CD14-positive monocyte (primary cell): ENCODE measurements around the gene CCDC12. TPM values are rescaled to one million over a fixed set of nuclear protein-coding genes. Genes with fewer than 3 reads are reported as not detected.

Experiments used
- DNase-seq, 3 donors: peaks; one replicate each; pipeline ENCODE4 v3.0.0-alpha.2; 2011 to 2022
- H2AFZ ChIP-seq: 2 replicates; pipeline ENCODE4 v1.6.0; 2012; ENCODE audit warnings: mild to moderate bottlenecking, low read depth, low read length, inconsistent platforms; ENCODE audit not compliant: insufficient read depth, poor library complexity, severe bottlenecking
- H3K27ac ChIP-seq, 2 donors: 1 replicate in 1 of 2; 2 replicates in 1 of 2; pipeline ENCODE4 v1.5.1; 2012 to 2013; ENCODE audit warnings: low read length in 2 of 2, control low read depth in 1 of 2, inconsistent platforms in 1 of 2, low read depth in 1 of 2, mild to moderate bottlenecking in 1 of 2
- H3K27me3 ChIP-seq, 2 donors: one replicate each; pipeline versions ENCODE4 v1.6.0 to v1.6.1; 2011 to 2013; ENCODE audit warnings: low read length in 2 of 2; ENCODE audit not compliant: control insufficient read depth in 2 of 2, insufficient read depth in 2 of 2
- H3K36me3 ChIP-seq, 2 donors: replicated peaks in 1 of 2; 1 replicate in 1 of 2; 2 replicates in 1 of 2; pipeline versions ENCODE4 v1.5.1 to v1.6.1; 2012 to 2013; ENCODE audit warnings: low read length in 2 of 2, control low read depth in 1 of 2, inconsistent platforms in 1 of 2, mild to moderate bottlenecking in 1 of 2; ENCODE audit not compliant: insufficient read depth in 2 of 2, control insufficient read depth in 1 of 2
- H3K4me1 ChIP-seq, 2 donors: 1 replicate in 1 of 2; 2 replicates in 1 of 2; pipeline versions ENCODE4 v1.5.1 to v1.6.1; 2012 to 2013; ENCODE audit warnings: low read length in 2 of 2, control low read depth in 1 of 2, inconsistent platforms in 1 of 2, mild to moderate bottlenecking in 1 of 2, moderate library complexity in 1 of 2; ENCODE audit not compliant: insufficient read depth in 2 of 2, control insufficient read depth in 1 of 2
- H3K4me2 ChIP-seq: replicated peaks from 2 replicates; pipeline ENCODE3; 2012; ENCODE audit warnings: low read length, moderate library complexity, mild to moderate bottlenecking; ENCODE audit not compliant: poor library complexity, severe bottlenecking; ENCODE audit errors: extremely low read depth
- H3K4me3 ChIP-seq, 3 experiments: fragments of 200-600 bp in 1 of 3; sonication (generic) in 1 of 3; replicated peaks in 1 of 3; 1 replicate in 2 of 3; 2 replicates in 1 of 3; pipeline ENCODE4 v1.5.1; 2011 to 2013; ENCODE audit warnings: low read length in 3 of 3, mild to moderate bottlenecking in 3 of 3, control low read depth in 2 of 3, low read depth in 2 of 3, inconsistent platforms in 1 of 3, moderate library complexity in 1 of 3
- H3K79me2 ChIP-seq: 2 replicates; pipeline ENCODE4 v1.6.0; 2012; ENCODE audit warnings: mild to moderate bottlenecking, control low read depth, inconsistent platforms, low read length, moderate library complexity; ENCODE audit not compliant: insufficient read depth
- H3K9ac ChIP-seq: 2 replicates; pipeline ENCODE4 v1.6.0; 2017; ENCODE audit warnings: low read length, mild to moderate bottlenecking; ENCODE audit not compliant: insufficient read depth, poor library complexity, severe bottlenecking
- H3K9me3 ChIP-seq, 2 donors: replicated peaks in 1 of 2; 1 replicate in 1 of 2; 2 replicates in 1 of 2; pipeline versions ENCODE4 v1.5.1 to v1.6.1; 2012 to 2013; ENCODE audit warnings: low read length in 2 of 2, control low read depth in 1 of 2; ENCODE audit not compliant: control insufficient read depth in 1 of 2, insufficient read depth in 1 of 2
- H4K20me1 ChIP-seq: 2 replicates; pipeline ENCODE4 v1.6.0; 2012; ENCODE audit warnings: mild to moderate bottlenecking, low read length, control low read depth, moderate library complexity; ENCODE audit not compliant: insufficient read depth
- H3K27ac Mint-ChIP-seq, 7 donors: one replicate each; pipeline ENCODE4 v1.8.0; 2020; ENCODE audit warnings: mild to moderate bottlenecking in 7 of 7, mixed read lengths in 7 of 7, moderate library complexity in 6 of 7, inconsistent platforms in 2 of 7
- H3K27me3 Mint-ChIP-seq, 3 donors: one replicate each; pipeline ENCODE4 v1.8.0; 2021 to 2022; ENCODE audit warnings: low read depth in 3 of 3, mild to moderate bottlenecking in 3 of 3, mixed read lengths in 3 of 3, moderate library complexity in 3 of 3, inconsistent platforms in 1 of 3
- H3K36me3 Mint-ChIP-seq, 2 donors: one replicate each; pipeline ENCODE4 v1.8.0; 2020; ENCODE audit warnings: mixed read lengths in 2 of 2, inconsistent platforms in 1 of 2, mild to moderate bottlenecking in 1 of 2
- H3K4me1 Mint-ChIP-seq: one replicate; pipeline ENCODE4 v1.8.0; 2020; ENCODE audit warnings: mild to moderate bottlenecking, mixed read lengths
- H3K4me3 Mint-ChIP-seq, 2 donors: one replicate each; pipeline ENCODE4 v1.8.0; 2020; ENCODE audit warnings: mild to moderate bottlenecking in 2 of 2, mixed read lengths in 2 of 2, moderate library complexity in 1 of 2
- H3K9me3 Mint-ChIP-seq, 7 donors: one replicate each; pipeline ENCODE4 v1.8.0; 2020 to 2022; ENCODE audit warnings: mixed read lengths in 7 of 7, mild to moderate bottlenecking in 6 of 7, moderate library complexity in 6 of 7, inconsistent platforms in 2 of 7
- WGBS: methylation state at CpG from one replicate; pipeline ENCODE4 v1.1.5; 2013; ENCODE audit warnings: missing lambda C conversion rate; ENCODE audit not compliant: insufficient coverage; 5-methylcytosine and 5-hydroxymethylcytosine counted together
- intact Hi-C, 2 donors: fragments of 100-400 bp; cut with micrococcal nuclease; formaldehyde crosslinking; loops; one replicate each; pipeline versions ENCODE4 v1.15.0 to v1.15.1; 2023
- polyA plus RNA-seq, 3 donors: library from polyadenylated mRNA; depleted of rRNA in 1 of 3; unstranded in 2 of 3; stranded (reverse) in 1 of 3; fragments of 300-500 nt in 2 of 3; fragments of >200 nt in 1 of 3; fragmentation: Illumina TruSeq in 2 of 3; gene quantifications; 1 replicate in 2 of 3; 2 replicates in 1 of 3; pipeline ENCODE4 v1.2.3, GENCODE V29; 2012 to 2021
- TF ChIP-seq, protein P1 (sequence below): fragments of 200-600 bp; IDR thresholded peaks from one replicate; pipeline ENCODE4 v1.8.0; 2022; ENCODE audit warnings: antibody characterized with exemption, mild to moderate bottlenecking

CCDC12 gene
- polyA plus RNA-seq, 3 donors: 50.1 to 70.7 (median 55.8) TPM

DNA sequence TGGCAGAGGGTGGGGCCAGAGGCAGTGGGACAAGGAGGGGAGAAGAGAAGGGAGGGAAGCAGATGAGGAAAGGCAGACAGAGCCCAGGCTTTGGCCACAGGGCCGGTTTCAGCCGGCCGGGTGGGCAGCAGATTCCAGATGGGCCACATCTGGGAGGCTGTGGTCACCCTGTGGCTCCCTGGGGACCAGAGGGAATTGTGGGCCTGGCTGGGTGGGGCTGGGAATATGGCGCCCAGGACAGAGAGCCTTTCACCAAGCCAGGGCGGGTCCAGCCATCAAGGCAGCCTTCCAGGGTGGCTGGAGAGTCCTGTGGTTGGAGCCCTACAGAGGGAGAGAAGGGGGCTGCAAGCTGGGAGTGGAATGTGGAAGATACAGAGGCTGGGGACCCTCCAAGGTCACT lies 80.2 kb downstream of the CCDC12 start:
- H2AFZ ChIP-seq: no peak overlapping the region
- Mint-ChIP-seq H3K36me3 (no peaks in the 10 kb centered on the region), H3K4me1 (peaks cover 28% of the 10 kb centered on the region), H3K27me3 (peaks cover 30 to 76% (median 45%) of the 10 kb centered on the region in 3 donors), H3K9me3 (peaks cover 0 to 4% (median 0%) of the 10 kb centered on the region in 7 donors), H3K27ac (no peak overlapping the region), H3K4me3 (no peak overlapping the region)
- WGBS: 98% methylated on average over 5 of the region's 5 CpGs
- no peak overlapping the region for H3K4me2 ChIP-seq
- H4K20me1 ChIP-seq: no peaks in the 10 kb centered on the region
- H3K27me3 ChIP-seq: peaks cover 3 to 38% of the 10 kb centered on the region in 2 donors
- no peaks in the 10 kb centered on the region for H3K79me2 ChIP-seq
- H3K36me3 ChIP-seq: no peaks in the 10 kb centered on the region
- TF ChIP-seq, protein P1, sequence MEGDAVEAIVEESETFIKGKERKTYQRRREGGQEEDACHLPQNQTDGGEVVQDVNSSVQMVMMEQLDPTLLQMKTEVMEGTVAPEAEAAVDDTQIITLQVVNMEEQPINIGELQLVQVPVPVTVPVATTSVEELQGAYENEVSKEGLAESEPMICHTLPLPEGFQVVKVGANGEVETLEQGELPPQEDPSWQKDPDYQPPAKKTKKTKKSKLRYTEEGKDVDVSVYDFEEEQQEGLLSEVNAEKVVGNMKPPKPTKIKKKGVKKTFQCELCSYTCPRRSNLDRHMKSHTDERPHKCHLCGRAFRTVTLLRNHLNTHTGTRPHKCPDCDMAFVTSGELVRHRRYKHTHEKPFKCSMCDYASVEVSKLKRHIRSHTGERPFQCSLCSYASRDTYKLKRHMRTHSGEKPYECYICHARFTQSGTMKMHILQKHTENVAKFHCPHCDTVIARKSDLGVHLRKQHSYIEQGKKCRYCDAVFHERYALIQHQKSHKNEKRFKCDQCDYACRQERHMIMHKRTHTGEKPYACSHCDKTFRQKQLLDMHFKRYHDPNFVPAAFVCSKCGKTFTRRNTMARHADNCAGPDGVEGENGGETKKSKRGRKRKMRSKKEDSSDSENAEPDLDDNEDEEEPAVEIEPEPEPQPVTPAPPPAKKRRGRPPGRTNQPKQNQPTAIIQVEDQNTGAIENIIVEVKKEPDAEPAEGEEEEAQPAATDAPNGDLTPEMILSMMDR: no peak
- H3K4me3 ChIP-seq: no peak overlapping the region
- intact Hi-C loops: no loop called here
- no peak overlapping the region for H3K9ac ChIP-seq
- no peaks in the 10 kb centered on the region for H3K9me3 ChIP-seq
- DNase-seq: no peak
- H3K4me1 ChIP-seq: peaks cover 13 to 14% of the 10 kb centered on the region in 2 donors
- no peak overlapping the region for H3K27ac ChIP-seq

DNA sequence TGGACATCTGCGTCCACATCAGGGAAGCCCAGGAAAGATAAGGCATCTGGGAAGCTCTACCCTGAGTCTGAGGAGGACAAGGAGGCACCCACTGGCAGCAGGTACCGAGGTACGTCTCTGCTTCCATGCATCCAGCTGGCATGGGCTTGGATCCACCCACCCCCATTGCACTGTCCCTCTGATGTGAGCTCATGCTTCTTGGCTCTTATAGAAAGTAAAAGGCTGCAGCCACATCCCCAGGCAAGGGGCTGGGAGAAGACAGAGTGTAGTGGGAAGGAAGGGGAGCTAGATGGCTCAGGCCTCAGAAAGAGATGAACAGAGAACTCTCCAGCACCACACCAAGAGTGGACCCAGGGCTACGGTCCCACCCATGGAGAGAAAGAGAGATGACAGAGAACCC lies 80.8 kb downstream of the CCDC12 start:
- no peaks in the 10 kb centered on the region for H4K20me1 ChIP-seq
- H3K4me3 ChIP-seq: no peak overlapping the region
- Mint-ChIP-seq H3K36me3 (no peaks in the 10 kb centered on the region), H3K4me1 (peaks cover 29% of the 10 kb centered on the region), H3K4me3 (no peak overlapping the region), H3K9me3 (peaks cover 0 to 4% (median 0%) of the 10 kb centered on the region in 7 donors), H3K27me3 (peaks cover 36 to 81% (median 52%) of the 10 kb centered on the region in 3 donors), H3K27ac (peak overlapping the region in 2 of 7 donors; percentile 19 to 26)
- DNase-seq: no peak
- WGBS: 95% methylated on average over 3 of the region's 4 CpGs
- H3K4me2 ChIP-seq: no peak overlapping the region
- no peaks in the 10 kb centered on the region for H3K79me2 ChIP-seq
- peaks cover 3 to 44% of the 10 kb centered on the region in 2 donors for H3K27me3 ChIP-seq
- no peaks in the 10 kb centered on the region for H3K9me3 ChIP-seq
- no peak overlapping the region for H3K9ac ChIP-seq
- H3K27ac ChIP-seq: no peak overlapping the region
- H3K36me3 ChIP-seq: no peaks in the 10 kb centered on the region
- intact Hi-C loops: loop anchor here (1.0 to 2.0 kb wide), 2 partner anchors 190 to 191 kb away; no protein-coding TSS in a partner anchor
- H3K4me1 ChIP-seq: peaks cover 13 to 14% of the 10 kb centered on the region in 2 donors
- H2AFZ ChIP-seq: no peak overlapping the region
- TF ChIP-seq, protein P1: no peak
